Kidney glomerular epithelial cell (primary cell): ENCODE measurements around the gene ATAD3B.
"Not testable (repeated sequence)": the region's sequence is repeated elsewhere in the genome, so short reads cannot be mapped to it uniquely, and the experiment has no call there.

Source experiments
- DNase-seq: peaks from one replicate; lab custom pipeline; 2025; lab: John Stamatoyannopoulos, UW

The ATAD3B gene

GRCh38 chr1:1482856-1483255, 11.3 kb downstream of the ATAD3B start:
- DNase-seq: no peak

- no peak for DNase-seq
Measured at GRCh38 chr1:1483714-1484113, 12.1 kb downstream of the ATAD3B start.

GRCh38 chr1:1484976-1485750, 13.6 kb downstream of the ATAD3B start:
- not testable (repeated sequence) for DNase-seq

GRCh38 chr1:1485755-1486317, 14.3 kb downstream of the ATAD3B start:
- not testable (repeated sequence) for DNase-seq

GRCh38 chr1:1487701-1488100, 16.1 kb downstream of the ATAD3B start:
- no peak for DNase-seq

- no peak for DNase-seq
Measured at GRCh38 chr1:1489231-1489630, 17.7 kb downstream of the ATAD3B start.

- DNase-seq: no peak
Measured at GRCh38 chr1:1489861-1490260, 18.3 kb downstream of the ATAD3B start.

GRCh38 chr1:1490633-1491230, 19.2 kb downstream of the ATAD3B start:
- DNase-seq: no peak

- DNase-seq: no peak
Measured at GRCh38 chr1:1491601-1492000, 20.0 kb downstream of the ATAD3B start.

GRCh38 chr1:1494311-1494710, 22.7 kb downstream of the ATAD3B start:
- not testable (repeated sequence) for DNase-seq

- DNase-seq: not testable (repeated sequence)
Measured at GRCh38 chr1:1495461-1495975, 24.0 kb downstream of the ATAD3B start.

- DNase-seq: peak; percentile 59
Measured at GRCh38 chr1:1504777-1505365, 33.3 kb downstream of the ATAD3B start.

GRCh38 chr1:1505366-1505798, 33.8 kb downstream of the ATAD3B start:
- DNase-seq: peak; percentile 25

GRCh38 chr1:1505801-1506200, 34.2 kb downstream of the ATAD3B start:
- DNase-seq: not testable (repeated sequence)

- DNase-seq: no peak
Measured at GRCh38 chr1:1507305-1507704, 35.7 kb downstream of the ATAD3B start.

- not testable (repeated sequence) for DNase-seq
Measured at GRCh38 chr1:1508775-1509464, 37.4 kb downstream of the ATAD3B start.

GRCh38 chr1:1509465-1509850, 37.9 kb downstream of the ATAD3B start:
- DNase-seq: not testable (repeated sequence)

GRCh38 chr1:1510912-1511532, 39.5 kb downstream of the ATAD3B start:
- DNase-seq: peak; percentile 15

- peak; percentile 91 for DNase-seq
Measured at GRCh38 chr1:1511533-1512285, 40.1 kb downstream of the ATAD3B start, which contains the start of gene ATAD3A. Gene ATAD3A, plus strand, starts transcription at chr1:1512162. Its CDS starts 107 bp downstream, at chr1:1512269.

GRCh38 chr1:1512425-1512824, 40.9 kb downstream of the ATAD3B start:
- DNase-seq: not testable (repeated sequence)

GRCh38 chr1:1513675-1514074, 42.1 kb downstream of the ATAD3B start:
- not testable (repeated sequence) for DNase-seq
